ENCODE data around the gene KRT76.

DNA sequence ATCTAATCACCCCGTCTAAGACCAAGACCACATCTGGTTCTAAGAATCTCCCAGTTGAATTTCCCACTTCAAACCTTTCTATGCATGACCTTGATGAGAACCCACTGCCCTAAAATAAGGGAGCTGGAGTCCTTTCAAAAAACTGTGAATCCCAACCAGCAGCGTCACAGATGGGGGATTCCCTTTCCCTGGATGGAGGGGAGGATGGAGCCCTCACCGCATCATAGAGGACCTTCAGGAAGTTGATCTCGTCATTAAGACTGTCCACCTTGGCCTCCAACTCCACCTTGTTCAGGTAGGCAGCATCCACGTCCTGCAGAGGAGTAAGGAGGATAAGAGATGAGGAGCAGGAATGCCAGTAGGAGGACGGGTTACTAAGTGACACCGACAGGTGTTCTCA lies 32.0 kb upstream of the KRT76 start:
- no peak for TF ChIP-seq CTCF (IDR thresholded peaks at IDR 0.05; ENCODE audit: borderline replicate concordance, extremely low read depth, low read length, poor library complexity, severe bottlenecking)
- TF ChIP-seq EZH2 (IDR thresholded peaks at IDR 0.05; ENCODE audit: borderline replicate concordance, low read depth, low read length, severe bottlenecking): no peak

Measured in DND-41 (cell line).